EH (cell line): ENCODE results near the gene FAM50B.
A peak's percentile ranks its signal among the peaks of the same experiment; 100 is the strongest.

Experiments
- DNase-seq: peaks from one replicate; pipeline ENCODE4 v3.0.0-alpha.2; 2015; ENCODE audit warnings: low read depth

FAM50B gene

GRCh38 chr6:3820563-3820962 lies 28.6 kb upstream of the FAM50B start:
- DNase-seq: no peak

- DNase-seq: peak; percentile 57
These were observed 26.3 kb upstream of the FAM50B start for GRCh38 chr6:3822747-3823445.

- no peak for DNase-seq
These were observed 25.5 kb upstream of the FAM50B start for GRCh38 chr6:3823671-3824070.

GRCh38 chr6:3825331-3825831 lies 23.8 kb upstream of the FAM50B start:
- peak; percentile 70 for DNase-seq

GRCh38 chr6:3825851-3826581 lies 23.2 kb upstream of the FAM50B start:
- peak; percentile 100 for DNase-seq

- DNase-seq: no peak
These were observed 19.9 kb upstream of the FAM50B start for GRCh38 chr6:3829285-3829684.

GRCh38 chr6:3830806-3831205 lies 18.4 kb upstream of the FAM50B start:
- no peak for DNase-seq

- DNase-seq: no peak
These were observed 17.2 kb upstream of the FAM50B start for GRCh38 chr6:3831761-3832530.

GRCh38 chr6:3835055-3835731 lies 14.0 kb upstream of the FAM50B start:
- DNase-seq: no peak

GRCh38 chr6:3835785-3836184 lies 13.4 kb upstream of the FAM50B start:
- no peak for DNase-seq

- DNase-seq: no peak
These were observed 12.6 kb upstream of the FAM50B start for GRCh38 chr6:3836566-3836965.

- DNase-seq: no peak
These were observed 11.4 kb upstream of the FAM50B start for GRCh38 chr6:3837781-3838180.

- peak; percentile 64 for DNase-seq
These were observed 9.9 kb upstream of the FAM50B start for GRCh38 chr6:3838992-3839867.

GRCh38 chr6:3841066-3841454 lies 8.1 kb upstream of the FAM50B start:
- peak; percentile 67 for DNase-seq

- DNase-seq: peak; percentile 96
These were observed 7.2 kb upstream of the FAM50B start for GRCh38 chr6:3841711-3842565.

GRCh38 chr6:3843379-3844096 lies 5.6 kb upstream of the FAM50B start:
- DNase-seq: no peak

- peak; percentile 86 for DNase-seq
These were observed 5.1 kb upstream of the FAM50B start for GRCh38 chr6:3844097-3844463.

- no peak for DNase-seq
These were observed 1.7 kb upstream of the FAM50B start for GRCh38 chr6:3847521-3847920.

- DNase-seq: peak; percentile 31
These were observed 793 bp upstream of the FAM50B start for GRCh38 chr6:3848380-3848779.
